ENCODE results near the gene SKOR2.

The SKOR2 gene

DNA sequence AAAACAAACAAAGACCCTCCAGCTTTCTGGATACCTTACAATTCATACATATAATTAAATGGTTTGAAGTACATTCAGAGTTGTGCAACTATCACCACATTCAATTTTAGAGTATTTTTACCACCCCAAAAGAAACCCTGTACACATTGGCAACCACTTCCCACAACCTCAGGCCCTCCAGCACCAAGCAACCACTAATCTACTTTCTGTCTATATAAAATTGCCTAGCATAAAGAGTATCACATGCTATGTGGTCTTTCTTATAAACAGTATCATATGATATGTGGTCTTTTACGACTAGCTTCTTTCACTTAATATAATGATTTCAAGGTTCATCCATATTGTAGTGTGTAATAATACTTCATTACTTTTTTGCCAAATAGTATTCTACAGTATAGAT, 82.5 kb downstream of the SKOR2 start:
- DNase-seq: no peak
- peaks cover 98% of the 10 kb centered on the region for H3K79me2 ChIP-seq (ENCODE audit: low read length)
- no peaks in the 10 kb centered on the region for H3F3A ChIP-seq (ENCODE audit: insufficient read depth, low read length)
- no peak overlapping the region for H2AFZ ChIP-seq (ENCODE audit: low read length)
- TF ChIP-seq CTCF (IDR thresholded peaks at IDR 0.05; ENCODE audit: low read length) (no peak), EZH2phosphoT487 (IDR thresholded peaks at IDR 0.05; ENCODE audit: low read length) (no peak), EZH2 (optimal IDR thresholded peaks at IDR 0.05; ENCODE audit: low read depth, low read length) (no peak)
- H4K20me1 ChIP-seq (ENCODE audit: insufficient read depth, low read length): 0 out of 2 replicates have a peak, but pooled peaks cover 9% of the 10 kb centered on the region
- H3K4me3 ChIP-seq (ENCODE audit: low read length): no peak overlapping the region
- H3K9me3 ChIP-seq (replicated peaks; ENCODE audit: insufficient read depth, low read length): no peaks in the 10 kb centered on the region
- H3K27me3 ChIP-seq (replicated peaks; ENCODE audit: insufficient read depth, low read length): no peaks in the 10 kb centered on the region
- no peaks in the 10 kb centered on the region for H3K36me3 ChIP-seq (replicated peaks; ENCODE audit: insufficient read depth, low read length)
- H3K27ac ChIP-seq (ENCODE audit: low read length): no peak overlapping the region
- no peak overlapping the region for H3K9ac ChIP-seq (ENCODE audit: low read length)
- H3K9me2 ChIP-seq (replicated peaks; ENCODE audit: insufficient read depth, low read length): no peaks in the 10 kb centered on the region
- peaks cover 2% of the 10 kb centered on the region; the same call in 1 of the 2 replicates for H3K4me1 ChIP-seq (ENCODE audit: low read length)
- H3K4me2 ChIP-seq (ENCODE audit: low read depth, low read length): no peak overlapping the region

DNA sequence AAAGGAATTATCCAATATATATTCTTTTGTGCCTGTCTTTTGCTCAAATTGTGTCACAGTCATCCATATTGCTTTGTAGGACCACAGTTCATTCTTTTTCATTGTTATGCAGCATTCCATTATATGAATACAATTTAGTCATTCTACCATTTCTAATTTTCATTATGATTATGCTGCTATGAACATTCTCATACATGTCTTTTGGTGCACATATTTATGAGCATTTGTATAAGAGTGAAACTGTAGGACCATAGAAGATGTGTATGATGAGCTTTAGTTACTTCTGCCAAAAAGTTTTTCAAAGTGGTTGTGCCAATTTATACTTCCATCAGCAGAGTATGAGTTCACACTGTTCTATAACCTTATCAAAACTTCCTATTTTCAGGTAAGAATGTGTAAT, 83.0 kb downstream of the SKOR2 start:
- H3K27me3 ChIP-seq (replicated peaks; ENCODE audit: insufficient read depth, low read length): no peaks in the 10 kb centered on the region
- no peak overlapping the region for H3K27ac ChIP-seq (ENCODE audit: low read length)
- no peak overlapping the region for H3K9ac ChIP-seq (ENCODE audit: low read length)
- H3K4me3 ChIP-seq (ENCODE audit: low read length): no peak overlapping the region
- H2AFZ ChIP-seq (ENCODE audit: low read length): no peak overlapping the region
- no peak overlapping the region for H3K4me2 ChIP-seq (ENCODE audit: low read depth, low read length)
- no peak for DNase-seq
- H3K4me1 ChIP-seq (ENCODE audit: low read length): peaks cover 6% of the 10 kb centered on the region; the same call in 1 of the 2 replicates
- no peaks in the 10 kb centered on the region for H3F3A ChIP-seq (ENCODE audit: insufficient read depth, low read length)
- 0 out of 2 replicates have a peak, but pooled peaks cover 9% of the 10 kb centered on the region for H4K20me1 ChIP-seq (ENCODE audit: insufficient read depth, low read length)
- H3K79me2 ChIP-seq (ENCODE audit: low read length): peaks cover 98% of the 10 kb centered on the region
- TF ChIP-seq CTCF (IDR thresholded peaks at IDR 0.05; ENCODE audit: low read length): no peak
- TF ChIP-seq EZH2phosphoT487 (IDR thresholded peaks at IDR 0.05; ENCODE audit: low read length): no peak
- TF ChIP-seq EZH2 (optimal IDR thresholded peaks at IDR 0.05; ENCODE audit: low read depth, low read length): no peak
- no peaks in the 10 kb centered on the region for H3K36me3 ChIP-seq (replicated peaks; ENCODE audit: insufficient read depth, low read length)
- H3K9me3 ChIP-seq (replicated peaks; ENCODE audit: insufficient read depth, low read length): no peaks in the 10 kb centered on the region
- H3K9me2 ChIP-seq (replicated peaks; ENCODE audit: insufficient read depth, low read length): no peaks in the 10 kb centered on the region

DNA sequence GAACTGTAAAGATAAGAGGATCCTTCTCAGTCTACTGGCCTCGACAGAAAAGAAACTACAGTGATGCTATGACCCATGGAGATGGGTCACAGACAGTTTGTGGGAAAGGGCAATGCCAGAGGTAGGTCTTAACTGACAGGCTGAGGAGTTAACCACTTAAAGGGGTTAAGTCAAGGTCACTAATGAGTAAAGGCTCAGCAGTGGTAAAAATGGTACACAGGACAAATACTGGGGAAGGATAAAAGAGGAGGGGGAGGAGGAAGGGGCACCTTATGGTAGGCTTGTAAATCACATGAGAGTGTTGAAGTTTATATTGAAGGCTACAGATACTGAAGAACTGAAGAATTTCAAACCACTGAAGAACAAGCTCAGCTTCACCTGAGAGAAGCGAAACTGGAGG, 85.2 kb downstream of the SKOR2 start:
- Histone ChIP-seq H3K9me2 (replicated peaks; ENCODE audit: insufficient read depth, low read length) (no peaks in the 10 kb centered on the region), H2AFZ (ENCODE audit: low read length) (no peak overlapping the region), H3K27me3 (replicated peaks; ENCODE audit: insufficient read depth, low read length) (no peaks in the 10 kb centered on the region), H3K36me3 (replicated peaks; ENCODE audit: insufficient read depth, low read length) (no peaks in the 10 kb centered on the region), H3K4me1 (ENCODE audit: low read length) (peaks cover 11% of the 10 kb centered on the region; the same call in 1 of the 2 replicates), H3K27ac (ENCODE audit: low read length) (no peak overlapping the region), H3K9ac (ENCODE audit: low read length) (no peak overlapping the region), H3K79me2 (ENCODE audit: low read length) (peaks cover 98% of the 10 kb centered on the region), H4K20me1 (ENCODE audit: insufficient read depth, low read length) (peaks cover 9% of the 10 kb centered on the region; the same call in 1 of the 2 replicates), H3K4me2 (ENCODE audit: low read depth, low read length) (no peak overlapping the region), H3F3A (ENCODE audit: insufficient read depth, low read length) (no peaks in the 10 kb centered on the region), H3K4me3 (ENCODE audit: low read length) (no peak overlapping the region), H3K9me3 (replicated peaks; ENCODE audit: insufficient read depth, low read length) (no peaks in the 10 kb centered on the region)
- DNase-seq: no peak
- TF ChIP-seq EZH2phosphoT487 (IDR thresholded peaks at IDR 0.05; ENCODE audit: low read length): no peak
- TF ChIP-seq CTCF (IDR thresholded peaks at IDR 0.05; ENCODE audit: low read length): no peak
- TF ChIP-seq EZH2 (optimal IDR thresholded peaks at IDR 0.05; ENCODE audit: low read depth, low read length): no peak

Data from MM.1S (cell line).